AG04450 (cell line): ENCODE measurements around the gene RNU6-7. TPM values are rescaled to one million over a fixed set of nuclear protein-coding genes. Genes with fewer than 3 reads are reported as not detected.

ENCODE experiments used
- CTCF ChIA-PET: fragments of 300-600, 350-600 bp; formaldehyde crosslinking; extraction: SDS; loops from one replicate; lab custom pipeline; 2022; ENCODE audit warnings: antibody characterized with exemption, inconsistent platforms; lab: Charles Lee
- POLR2A ChIA-PET: fragments of 350-600 bp; formaldehyde crosslinking; extraction: SDS; loops from one replicate; lab custom pipeline; 2021; ENCODE audit warnings: antibody characterized with exemption, inconsistent platforms; lab: Yijun Ruan, JAX
- DNase-seq: peaks from one replicate; pipeline ENCODE4 v3.0.0-alpha.2; 2011; ENCODE audit warnings: low read depth, low spot score
- H3K27ac ChIP-seq: one replicate; pipeline ENCODE4 v1.5.1; 2012; ENCODE audit warnings: low read depth, low read length, control low read depth
- H3K27me3 ChIP-seq: one replicate; pipeline ENCODE4 v1.6.0; 2012; ENCODE audit warnings: low read length; ENCODE audit not compliant: control insufficient read depth, insufficient read depth
- H3K4me3 ChIP-seq: 2 replicates; pipeline ENCODE4 v1.5.1; 2011; ENCODE audit warnings: mild to moderate bottlenecking, low read depth, low read length, control low read depth
- H3K9me3 ChIP-seq: 2 replicates; pipeline ENCODE4 v1.5.1; 2012; ENCODE audit warnings: low read length; ENCODE audit not compliant: control insufficient read depth, insufficient read depth
- polyA minus RNA-seq: library from RNA; depleted of rRNA, polyadenylated mRNA; stranded (reverse); fragments of >200 nt; gene quantifications from 2 replicates; pipeline ENCODE4 v1.2.3, GENCODE V29; 2011; rRNA and poly(A)+ RNA removed
- polyA plus RNA-seq: library from polyadenylated mRNA; depleted of rRNA; stranded (reverse); fragments of >200 nt; gene quantifications from 2 replicates; pipeline ENCODE4 v1.2.3, GENCODE V29; 2011; rRNA removed
- TF ChIP-seq, protein P1 (sequence below): IDR thresholded peaks from 2 replicates; pipeline ENCODE4 v1.5.1; 2011; ENCODE audit warnings: low read depth, low read length, control low read depth, inconsistent platforms

The RNU6-7 gene
- polyA plus RNA-seq: not detected in 2 replicates
- not detected in 2 replicates for polyA minus RNA-seq

DNA sequence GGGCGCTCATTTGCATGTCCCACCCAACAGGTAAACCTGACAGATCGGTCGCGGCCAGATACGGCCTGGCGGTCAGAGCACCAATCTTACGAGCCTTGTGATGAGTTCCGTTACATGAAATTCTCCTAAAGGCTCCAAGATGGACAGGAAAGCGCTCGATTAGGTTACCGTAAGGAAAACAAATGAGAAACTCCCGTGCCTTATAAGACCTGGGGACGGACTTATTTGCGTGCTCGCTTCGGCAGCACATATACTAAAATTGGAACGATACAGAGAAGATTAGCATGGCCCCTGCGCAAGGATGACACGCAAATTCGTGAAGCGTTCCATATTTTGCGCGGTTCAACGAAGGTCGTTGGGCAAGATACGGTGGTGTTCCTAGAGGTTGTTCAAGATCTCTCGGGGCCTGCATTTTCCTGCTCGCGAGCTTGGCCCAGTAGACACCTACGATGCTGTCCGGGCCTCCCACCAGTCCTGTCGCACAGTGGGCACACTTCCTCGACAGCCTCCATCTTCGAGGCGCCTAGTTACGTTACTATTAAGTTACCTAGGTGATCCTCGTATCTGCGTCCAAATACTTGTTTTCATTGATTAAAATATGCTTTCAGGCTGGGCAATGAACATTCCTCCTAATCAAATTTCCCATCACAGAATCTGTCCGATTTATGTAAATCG, at the start of gene RNU6-7:
TSS of gene RNU6-7 (plus strand) at position 230 of the 675 bp plus-strand sequence.
- ChIA-PET CTCF (interaction anchor here (1.5 kb wide), 1 partner anchor 128 kb away, joined by 7 read pairs; no protein-coding TSS in a partner anchor), POLR2A (no interaction called here)
- H3K4me3 ChIP-seq: peak within 1 kb of the TSS; percentile 70
- no peak within 1 kb of the TSS for H3K27ac ChIP-seq
- no peak for DNase-seq
- no peaks in the 10 kb centered on the region for H3K9me3 ChIP-seq
- TF ChIP-seq, protein P1, sequence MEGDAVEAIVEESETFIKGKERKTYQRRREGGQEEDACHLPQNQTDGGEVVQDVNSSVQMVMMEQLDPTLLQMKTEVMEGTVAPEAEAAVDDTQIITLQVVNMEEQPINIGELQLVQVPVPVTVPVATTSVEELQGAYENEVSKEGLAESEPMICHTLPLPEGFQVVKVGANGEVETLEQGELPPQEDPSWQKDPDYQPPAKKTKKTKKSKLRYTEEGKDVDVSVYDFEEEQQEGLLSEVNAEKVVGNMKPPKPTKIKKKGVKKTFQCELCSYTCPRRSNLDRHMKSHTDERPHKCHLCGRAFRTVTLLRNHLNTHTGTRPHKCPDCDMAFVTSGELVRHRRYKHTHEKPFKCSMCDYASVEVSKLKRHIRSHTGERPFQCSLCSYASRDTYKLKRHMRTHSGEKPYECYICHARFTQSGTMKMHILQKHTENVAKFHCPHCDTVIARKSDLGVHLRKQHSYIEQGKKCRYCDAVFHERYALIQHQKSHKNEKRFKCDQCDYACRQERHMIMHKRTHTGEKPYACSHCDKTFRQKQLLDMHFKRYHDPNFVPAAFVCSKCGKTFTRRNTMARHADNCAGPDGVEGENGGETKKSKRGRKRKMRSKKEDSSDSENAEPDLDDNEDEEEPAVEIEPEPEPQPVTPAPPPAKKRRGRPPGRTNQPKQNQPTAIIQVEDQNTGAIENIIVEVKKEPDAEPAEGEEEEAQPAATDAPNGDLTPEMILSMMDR: no peak
- H3K27me3 ChIP-seq: peaks cover 1% of the 10 kb centered on the region

DNA sequence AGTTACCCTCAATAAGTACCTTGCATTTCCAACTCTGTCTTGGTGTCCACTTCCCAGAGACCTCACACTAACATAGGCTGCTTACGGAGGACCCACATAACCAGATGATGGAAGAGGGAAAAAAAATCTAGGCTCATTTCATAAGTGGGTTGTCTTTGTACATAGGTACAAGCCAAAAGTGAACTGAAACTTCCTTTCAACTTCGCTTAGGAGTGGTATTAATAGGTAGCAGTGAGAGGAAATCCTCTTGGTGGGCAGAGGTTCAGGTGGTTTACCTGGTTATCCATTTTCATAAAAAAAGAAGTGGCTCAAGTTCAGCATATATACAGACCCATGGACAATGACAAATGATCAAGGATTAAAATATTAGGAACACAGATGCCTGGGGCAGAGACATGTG, 35.8 kb upstream of the RNU6-7 start:
- TF ChIP-seq, protein P1: no peak
- Histone ChIP-seq H3K27ac (no peak overlapping the region), H3K27me3 (no peaks in the 10 kb centered on the region), H3K9me3 (no peaks in the 10 kb centered on the region), H3K4me3 (no peak overlapping the region)
- DNase-seq: no peak
- ChIA-PET CTCF (no interaction called here), POLR2A (no interaction called here)

DNA sequence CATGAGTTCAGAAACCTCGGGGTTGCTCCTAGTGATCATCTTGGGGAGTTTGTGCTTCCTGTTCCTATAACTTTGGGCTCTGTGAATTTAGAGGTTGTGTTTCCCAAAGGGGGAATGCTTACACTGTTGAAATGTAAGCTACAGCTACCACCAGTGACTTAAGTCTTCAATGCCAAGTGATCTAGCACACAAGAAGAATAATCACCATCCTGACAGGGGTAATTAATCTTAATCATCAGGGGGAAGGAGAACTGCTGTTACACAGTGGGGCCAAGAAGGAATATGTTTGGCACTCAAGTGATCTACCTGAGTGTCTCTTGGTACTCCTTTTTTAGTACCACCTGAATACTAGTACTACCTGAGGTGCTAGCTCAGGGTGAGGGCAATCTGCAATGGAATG, 34.9 kb upstream of the RNU6-7 start:
- Histone ChIP-seq H3K27ac (no peak overlapping the region), H3K9me3 (no peaks in the 10 kb centered on the region), H3K27me3 (no peaks in the 10 kb centered on the region), H3K4me3 (no peak overlapping the region)
- no peak for DNase-seq
- TF ChIP-seq, protein P1: no peak
- CTCF ChIA-PET: no interaction called here
- POLR2A ChIA-PET: no interaction called here

DNA sequence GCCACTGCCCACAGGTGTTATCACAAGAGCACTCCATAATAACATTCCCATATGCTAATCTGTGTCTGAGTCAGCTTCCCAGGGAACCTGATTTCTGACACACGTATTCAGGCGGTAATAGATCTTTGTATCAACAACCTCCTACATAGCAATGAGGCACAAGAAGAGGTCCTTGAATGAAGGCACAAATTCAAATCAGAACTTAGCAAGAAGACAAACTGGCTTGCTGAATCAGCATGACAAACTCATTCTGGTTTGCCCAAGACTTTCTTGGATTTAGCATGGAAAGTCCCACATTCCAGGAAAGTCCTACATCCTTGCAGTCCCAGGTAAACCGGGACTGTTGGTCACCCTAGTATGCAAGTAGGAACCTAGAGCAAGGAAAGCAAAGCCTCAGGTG, 33.9 kb upstream of the RNU6-7 start:
- H3K9me3 ChIP-seq: no peaks in the 10 kb centered on the region
- no peak overlapping the region for H3K4me3 ChIP-seq
- ChIA-PET POLR2A (interaction anchor here (0.6 kb wide), 1 partner anchor 805 kb away, joined by 5 read pairs; no protein-coding TSS in a partner anchor), CTCF (no interaction called here)
- no peak for DNase-seq
- H3K27ac ChIP-seq: no peak overlapping the region
- TF ChIP-seq, protein P1: no peak
- no peaks in the 10 kb centered on the region for H3K27me3 ChIP-seq

DNA sequence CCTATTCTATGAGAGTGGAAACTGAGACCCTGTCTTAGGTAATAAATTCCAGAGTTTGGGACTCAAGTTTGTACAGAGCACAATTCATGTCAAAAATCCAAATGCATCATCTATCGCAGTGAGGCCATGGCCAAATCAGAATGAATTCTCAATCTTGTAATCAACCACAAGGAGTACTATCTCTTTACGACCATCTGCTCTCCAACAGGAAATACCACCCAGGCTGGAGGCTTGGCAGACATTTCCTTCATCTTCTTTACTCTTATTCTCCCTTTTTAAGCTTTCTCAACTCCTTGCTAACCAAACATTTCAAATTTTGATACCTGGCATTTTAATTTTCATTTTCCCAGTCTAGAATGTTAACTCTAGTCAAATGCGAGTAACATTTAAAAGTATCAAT, 32.7 kb upstream of the RNU6-7 start:
- DNase-seq: no peak
- ChIA-PET POLR2A (no interaction called here), CTCF (no interaction called here)
- Histone ChIP-seq H3K27me3 (no peaks in the 10 kb centered on the region), H3K4me3 (no peak overlapping the region), H3K9me3 (no peaks in the 10 kb centered on the region), H3K27ac (no peak overlapping the region)
- TF ChIP-seq, protein P1: no peak
